GM12892 (cell line): ENCODE measurements around the gene BGN.

Experiments
- POLR2A ChIP-seq: IDR thresholded peaks from 2 replicates; pipeline ENCODE4 v1.6.1; 2011; ENCODE audit warnings: low read depth, low read length, control low read depth
- TAF1 ChIP-seq: IDR thresholded peaks from 2 replicates; pipeline ENCODE4 v1.6.1; 2011; ENCODE audit warnings: low read depth, mild to moderate bottlenecking, control low read depth, low read length, borderline replicate concordance

DNA sequence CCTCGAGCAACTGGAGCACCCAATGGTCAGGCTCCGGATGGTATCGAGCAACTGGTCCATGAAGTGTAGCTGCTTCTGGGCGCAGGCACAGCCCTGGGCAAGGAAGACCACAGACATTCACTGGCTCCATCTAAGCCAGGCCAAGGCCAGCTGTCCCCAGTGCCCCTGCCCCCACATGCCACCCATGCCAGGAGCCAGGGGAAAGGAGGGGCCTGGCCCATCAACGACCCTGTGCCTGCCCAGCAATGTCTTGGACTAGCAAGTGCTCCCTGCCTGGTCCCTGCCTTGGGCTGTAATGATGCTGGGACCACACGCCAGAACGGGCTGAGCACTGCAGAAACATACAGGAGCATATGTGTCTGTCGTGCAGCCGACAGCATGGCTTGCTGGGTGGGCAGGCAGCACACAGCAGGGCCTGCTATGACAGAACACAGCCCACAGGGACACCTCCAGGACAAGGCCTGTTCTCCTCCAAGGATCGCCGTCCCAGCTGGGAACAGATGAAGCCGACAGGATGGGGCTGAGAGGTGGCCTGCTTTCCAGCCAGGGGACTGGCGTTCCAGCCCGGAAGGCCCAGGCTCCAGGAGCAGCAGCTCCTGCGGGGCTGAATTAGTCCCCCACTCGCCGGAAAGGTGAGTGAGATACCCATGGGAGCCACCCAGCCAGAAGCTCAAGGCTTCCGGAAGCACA is 37.5 kb upstream of the BGN start:
- TF ChIP-seq POLR2A (no peak), TAF1 (no peak)
